NT2/D1 (cell line): Measurements from ENCODE around the gene NTN3.

ENCODE experiments used
- SUZ12 ChIP-seq: IDR thresholded peaks from 2 replicates; pipeline ENCODE4 v1.6.1; 2011; ENCODE audit not compliant: insufficient read length, insufficient read depth; ENCODE audit errors: extremely low read depth
- YY1 ChIP-seq: IDR thresholded peaks from 2 replicates; pipeline ENCODE4 v1.6.1; 2011; ENCODE audit not compliant: insufficient read length, insufficient read depth
- ZNF274 ChIP-seq: IDR thresholded peaks from 2 replicates; pipeline ENCODE4 v1.6.1; 2011; ENCODE audit warnings: mild to moderate bottlenecking, low read depth, low read length

GRCh38 chr16:2457267-2457666 lies 13.8 kb upstream of the NTN3 start:
- TF ChIP-seq ZNF274 (no peak), YY1 (no peak), SUZ12 (no peak)
